ENCODE results near the gene IGLON5.

GRCh38 chr19:51317376-51317775 lies 5.9 kb downstream of the IGLON5 start:
- TF ChIP-seq CTCF (IDR thresholded peaks at IDR 0.05; ENCODE audit: low read depth, low read length), result no peak
- TF ChIP-seq MAX (IDR thresholded peaks at IDR 0.05; ENCODE audit: low read depth, low read length), result no peak

All from NB4 (cell line).